GM10266 (cell line): ENCODE measurements around the gene SMIM1.

ENCODE experiments used
- DNase-seq: peaks from one replicate; pipeline ENCODE4 v3.0.0; 2012; ENCODE audit errors: extremely low spot score
- TF ChIP-seq, protein P1 (sequence below): IDR thresholded peaks from 2 replicates; pipeline ENCODE4 v1.5.1; 2012; ENCODE audit warnings: mild to moderate bottlenecking, low read depth; ENCODE audit not compliant: control insufficient read depth, insufficient read depth; ENCODE audit errors: missing control alignments

Gene SMIM1, protein sequence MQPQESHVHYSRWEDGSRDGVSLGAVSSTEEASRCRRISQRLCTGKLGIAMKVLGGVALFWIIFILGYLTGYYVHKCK

GRCh38 chr1:3772715-3773571 is at the start of gene SMIM1:
TSS of gene SMIM1 (plus strand) at chr1:3772749. CDS start at chr1:3775374, 2,625 bp downstream.
- no peak for DNase-seq
- TF ChIP-seq, protein P1, sequence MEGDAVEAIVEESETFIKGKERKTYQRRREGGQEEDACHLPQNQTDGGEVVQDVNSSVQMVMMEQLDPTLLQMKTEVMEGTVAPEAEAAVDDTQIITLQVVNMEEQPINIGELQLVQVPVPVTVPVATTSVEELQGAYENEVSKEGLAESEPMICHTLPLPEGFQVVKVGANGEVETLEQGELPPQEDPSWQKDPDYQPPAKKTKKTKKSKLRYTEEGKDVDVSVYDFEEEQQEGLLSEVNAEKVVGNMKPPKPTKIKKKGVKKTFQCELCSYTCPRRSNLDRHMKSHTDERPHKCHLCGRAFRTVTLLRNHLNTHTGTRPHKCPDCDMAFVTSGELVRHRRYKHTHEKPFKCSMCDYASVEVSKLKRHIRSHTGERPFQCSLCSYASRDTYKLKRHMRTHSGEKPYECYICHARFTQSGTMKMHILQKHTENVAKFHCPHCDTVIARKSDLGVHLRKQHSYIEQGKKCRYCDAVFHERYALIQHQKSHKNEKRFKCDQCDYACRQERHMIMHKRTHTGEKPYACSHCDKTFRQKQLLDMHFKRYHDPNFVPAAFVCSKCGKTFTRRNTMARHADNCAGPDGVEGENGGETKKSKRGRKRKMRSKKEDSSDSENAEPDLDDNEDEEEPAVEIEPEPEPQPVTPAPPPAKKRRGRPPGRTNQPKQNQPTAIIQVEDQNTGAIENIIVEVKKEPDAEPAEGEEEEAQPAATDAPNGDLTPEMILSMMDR, result no peak

DNA sequence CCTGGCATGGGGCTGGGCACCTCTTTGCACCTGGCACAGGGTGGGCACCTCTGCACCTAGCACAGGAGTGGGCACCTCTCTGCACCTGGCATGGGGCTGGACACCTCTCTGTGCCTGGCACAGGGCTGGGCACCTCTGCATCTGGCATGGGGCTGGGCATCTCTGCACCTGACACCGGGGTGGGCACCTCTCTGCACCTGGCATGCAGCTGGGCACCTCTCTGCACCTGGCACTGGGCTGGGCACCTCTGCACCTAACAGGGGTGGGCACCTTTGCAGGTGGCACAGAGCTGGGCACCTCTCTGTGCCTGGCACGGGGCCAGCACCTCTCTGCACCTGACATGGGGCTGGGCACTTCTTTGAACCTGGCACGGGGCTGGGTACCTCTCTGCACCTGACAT is 49.7 kb upstream of the SMIM1 start:
- TF ChIP-seq, protein P1, result no peak
- DNase-seq, result no peak

DNA sequence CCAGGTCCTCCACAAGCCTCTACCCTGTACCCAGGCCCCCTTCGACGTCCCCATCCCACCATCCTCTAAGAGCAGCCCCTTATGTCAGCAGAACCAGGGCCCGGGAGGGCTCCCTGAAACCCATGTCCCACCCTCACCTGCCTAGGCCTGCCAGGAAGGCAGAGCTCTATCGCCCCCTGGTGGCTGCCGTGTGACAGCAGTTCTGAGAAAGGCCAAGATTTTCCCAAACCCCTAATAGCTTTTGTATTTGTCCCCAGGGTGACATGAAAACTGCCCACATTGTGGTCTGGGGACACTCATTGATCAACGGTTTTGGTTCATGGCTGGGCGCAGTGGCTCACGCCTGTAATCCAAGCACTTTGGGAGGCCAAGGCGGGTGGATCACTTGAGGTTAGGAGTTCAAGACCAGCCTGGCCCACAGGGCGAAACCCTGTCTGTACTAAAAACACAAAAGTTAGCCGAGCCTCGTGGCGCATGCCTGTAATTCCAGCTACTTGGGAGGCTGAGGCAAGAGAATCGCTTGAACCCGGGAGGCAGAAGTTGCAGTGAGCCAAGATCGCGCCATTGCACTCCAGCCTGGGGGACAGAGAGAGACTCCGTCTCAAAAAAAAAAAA is 48.0 kb upstream of the SMIM1 start:
- DNase-seq, result peak; percentile 81

GRCh38 chr1:3725366-3725765 is 47.2 kb upstream of the SMIM1 start:
- no peak for DNase-seq
- TF ChIP-seq, protein P1, result no peak

More for the DNA sequence above, 48.0 kb upstream of the SMIM1 start:
- TF ChIP-seq, protein P1, result peak; percentile 96

DNA sequence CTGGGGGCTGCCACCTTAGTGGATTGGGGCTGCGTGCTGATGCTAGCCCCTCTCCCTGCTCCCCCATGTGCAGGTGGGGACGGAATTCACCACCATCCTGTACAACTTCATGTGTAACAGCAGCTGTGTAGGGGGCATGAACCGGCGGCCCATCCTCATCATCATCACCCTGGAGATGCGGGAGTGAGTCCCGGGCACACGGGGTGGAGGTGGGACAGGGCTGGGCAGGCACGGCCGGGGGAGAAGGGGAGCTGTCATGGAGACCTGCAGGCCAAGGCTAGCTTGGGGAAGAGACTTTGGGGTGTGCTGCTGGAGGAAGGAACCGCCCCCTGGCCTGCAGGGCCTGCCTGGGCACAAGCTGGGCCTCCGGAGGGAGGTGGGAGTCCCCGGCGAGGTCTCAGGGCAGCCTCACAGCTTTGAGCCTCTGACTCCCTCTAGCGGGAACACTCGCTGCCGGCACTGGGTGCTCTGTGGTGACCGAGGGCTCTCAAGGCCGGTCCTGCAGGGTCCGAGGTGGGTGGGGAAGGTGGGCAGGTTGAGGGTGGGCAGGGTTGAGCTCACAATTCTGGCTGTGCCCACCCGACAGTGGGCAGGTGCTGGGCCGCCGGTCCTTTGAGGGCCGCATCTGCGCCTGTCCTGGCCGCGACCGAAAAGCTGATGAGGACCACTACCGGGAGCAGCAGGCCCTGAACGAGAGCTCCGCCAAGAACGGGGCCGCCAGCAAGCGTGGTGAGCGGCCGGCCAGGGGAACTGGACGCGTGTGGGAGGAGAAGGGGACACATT is 45.3 kb upstream of the SMIM1 start:
- DNase-seq, result peak; percentile 83
- TF ChIP-seq, protein P1, result peak; percentile 63

- no peak for DNase-seq
- TF ChIP-seq, protein P1, result no peak
Measured at GRCh38 chr1:3727825-3728776, 44.4 kb upstream of the SMIM1 start.
